Activated naive CD4-positive, alpha-beta T cell treated with anti-CD3 and anti-CD28 coated beads for 36 hours (primary cell): ENCODE data around the gene TOX3. TPM values are rescaled to one million over a fixed set of nuclear protein-coding genes. Genes with fewer than 3 reads are reported as not detected.

Experiments
- CTCF ChIA-PET: fragments of 350-600 bp; sonication (Branson Sonifier 250); formaldehyde crosslinking; loops from one replicate; lab custom pipeline; 2021; ENCODE audit warnings: antibody characterized with exemption; lab: Charles Lee
- DNase-seq: peaks from one replicate; pipeline ENCODE4 v3.0.0-alpha.2; 2020
- H3K27ac Mint-ChIP-seq: one replicate; pipeline ENCODE4 v1.8.0; 2021; ENCODE audit warnings: mild to moderate bottlenecking, mixed read lengths
- H3K27me3 Mint-ChIP-seq: one replicate; pipeline ENCODE4 v1.8.0; 2021; ENCODE audit warnings: low read depth, mixed read lengths
- H3K36me3 Mint-ChIP-seq: one replicate; pipeline ENCODE4 v1.8.0; 2021; ENCODE audit warnings: low read depth, mixed read lengths
- H3K4me1 Mint-ChIP-seq: one replicate; pipeline ENCODE4 v1.8.0; 2021; ENCODE audit warnings: low read depth, mixed read lengths
- H3K4me3 Mint-ChIP-seq: one replicate; pipeline ENCODE4 v1.8.0; 2021; ENCODE audit warnings: mild to moderate bottlenecking, moderate library complexity, mixed read lengths
- H3K9me3 Mint-ChIP-seq: one replicate; pipeline ENCODE4 v1.8.0; 2021; ENCODE audit warnings: mixed read lengths
- intact Hi-C: fragments of 100-400 bp; cut with micrococcal nuclease; formaldehyde crosslinking; loops from one replicate; pipeline ENCODE4 v1.15.1; 2023
- total RNA-seq, 2 experiments: library from RNA; stranded (reverse); gene quantifications; one replicate each; pipeline ENCODE4 v1.2.3, GENCODE V29; 2021

TOX3 gene
- not detected for total RNA-seq

DNA sequence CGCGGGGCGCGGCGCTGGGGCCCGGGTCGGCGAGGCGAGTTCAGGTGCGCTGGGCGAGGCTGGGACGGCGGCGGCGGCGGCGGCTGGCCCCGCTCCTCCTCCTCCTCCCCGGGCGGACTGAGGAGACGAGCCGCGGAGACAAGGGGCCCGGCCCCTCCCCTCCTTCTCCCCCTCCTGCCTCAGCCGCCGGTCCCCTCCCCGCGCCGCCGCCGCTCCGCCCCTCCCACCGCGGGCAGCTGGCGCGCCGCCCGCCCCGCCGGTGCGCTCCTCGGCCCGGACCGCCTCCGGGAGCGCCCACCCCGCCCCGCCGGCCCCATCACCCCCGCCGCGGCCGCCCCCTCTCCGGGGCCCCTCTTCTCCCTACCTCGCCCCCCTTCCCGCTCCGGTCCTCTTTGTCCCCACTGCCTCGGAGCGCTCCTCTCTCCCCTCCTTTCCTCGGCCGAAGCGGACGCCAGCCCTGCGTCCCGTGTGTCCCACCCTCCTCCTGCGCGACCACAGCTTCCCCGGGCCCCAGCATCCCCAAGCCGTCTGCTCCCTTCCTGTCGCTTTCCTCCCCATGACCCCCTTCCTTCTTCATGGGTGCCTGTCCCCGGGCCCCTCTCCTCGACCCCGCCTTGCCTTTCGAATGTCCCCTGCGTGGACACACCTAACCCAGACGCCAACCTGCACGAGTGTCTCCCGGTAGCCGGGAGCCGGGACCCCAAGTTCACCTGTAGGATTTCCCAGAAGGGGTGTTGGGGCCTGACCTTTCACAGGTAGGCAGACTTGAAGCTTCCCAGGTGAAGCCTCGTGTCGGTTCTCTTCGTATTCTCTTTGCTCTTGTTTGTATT, at the start of gene TOX3:
Gene TOX3 (minus strand): TSS at position 140 of the 830 bp plus-strand sequence. CDS start 420 bp downstream, outside the sequence.
- Mint-ChIP-seq H3K4me1 (peaks cover 7% of the 10 kb centered on the region), H3K4me3 (no peak within 1 kb of the TSS)
- intact Hi-C loops, result no loop called here

GRCh38 chr16:52592778-52593177, 45.8 kb upstream of the TOX3 start:
- DNase-seq, result no peak
- no peaks in the 10 kb centered on the region for H3K36me3 Mint-ChIP-seq
- intact Hi-C loops, result no loop called here

More for the DNA sequence above, at the start of gene TOX3:
- peaks cover 2% of the 10 kb centered on the region for H3K36me3 Mint-ChIP-seq
- no peak within 1 kb of the TSS for H3K27ac Mint-ChIP-seq
- peaks cover 2% of the 10 kb centered on the region for H3K9me3 Mint-ChIP-seq
- DNase-seq, result no peak
- H3K27me3 Mint-ChIP-seq, result peaks cover 52% of the 10 kb centered on the region
- CTCF ChIA-PET, result no interaction called here

DNA sequence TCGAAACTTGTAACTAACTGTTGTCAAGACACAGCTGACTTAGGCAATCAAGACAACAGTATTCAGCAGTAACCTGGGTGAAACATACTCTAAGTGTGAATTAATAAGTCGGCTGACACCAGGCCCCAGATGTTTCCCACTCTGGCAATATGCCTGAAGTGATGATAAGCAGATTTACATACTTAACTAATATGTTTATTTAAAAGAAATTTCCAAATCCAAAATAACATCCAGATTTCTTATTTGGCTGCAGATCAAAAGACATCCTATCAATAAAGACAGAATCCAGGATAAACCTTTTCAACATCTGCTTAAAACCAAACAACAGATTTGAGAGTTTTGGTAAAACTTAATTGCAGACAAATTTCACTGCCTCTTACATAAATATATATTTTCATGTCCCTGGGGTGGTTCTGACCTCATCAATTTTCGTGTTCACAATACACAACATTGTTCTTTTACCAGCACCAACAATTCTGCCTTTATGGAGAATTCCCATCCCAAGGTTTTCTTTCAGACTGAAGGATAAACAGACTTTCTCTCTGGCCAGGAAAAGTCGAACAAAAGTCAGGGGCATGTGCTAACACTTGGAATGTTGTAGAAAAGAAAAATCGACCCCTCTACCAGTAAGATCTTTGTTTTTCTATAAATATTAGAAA, 45.1 kb upstream of the TOX3 start:
- Mint-ChIP-seq H3K4me3 (no peak overlapping the region), H3K36me3 (no peaks in the 10 kb centered on the region), H3K27ac (no peak overlapping the region), H3K4me1 (no peaks in the 10 kb centered on the region), H3K9me3 (no peaks in the 10 kb centered on the region), H3K27me3 (no peaks in the 10 kb centered on the region)
- CTCF ChIA-PET, result no interaction called here
- intact Hi-C loops, result no loop called here
- DNase-seq, result no peak

More at GRCh38 chr16:52592778-52593177, 45.8 kb upstream of the TOX3 start:
- no peaks in the 10 kb centered on the region for H3K9me3 Mint-ChIP-seq
- no peak overlapping the region for H3K27ac Mint-ChIP-seq
- H3K4me3 Mint-ChIP-seq, result no peak overlapping the region
- CTCF ChIA-PET, result no interaction called here
- H3K27me3 Mint-ChIP-seq, result no peaks in the 10 kb centered on the region
- no peaks in the 10 kb centered on the region for H3K4me1 Mint-ChIP-seq

DNA sequence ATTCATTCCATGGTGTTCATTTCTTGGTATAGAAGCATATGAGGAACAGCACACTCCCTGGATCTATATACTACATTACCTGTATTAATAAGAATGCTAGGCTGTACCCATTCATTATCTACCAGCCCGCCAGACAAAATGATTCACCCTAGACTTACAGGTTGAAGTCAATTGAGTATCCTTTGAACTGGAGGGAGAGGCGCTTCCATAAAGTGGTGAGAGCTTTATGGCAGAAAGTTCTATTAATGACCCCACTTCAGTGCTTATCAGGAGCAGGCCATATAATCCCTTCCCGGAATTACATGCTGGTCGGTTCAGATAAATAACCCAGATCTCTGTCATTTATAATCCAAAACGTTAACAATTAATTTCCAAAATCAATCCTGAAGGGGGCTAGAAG, 44.5 kb upstream of the TOX3 start:
- Mint-ChIP-seq H3K9me3 (no peaks in the 10 kb centered on the region), H3K27me3 (no peaks in the 10 kb centered on the region), H3K4me3 (no peak overlapping the region), H3K36me3 (no peaks in the 10 kb centered on the region), H3K27ac (no peak overlapping the region), H3K4me1 (no peaks in the 10 kb centered on the region)
- DNase-seq, result no peak
- intact Hi-C loops, result no loop called here
- CTCF ChIA-PET, result interaction anchor here (0.9 kb wide), 1 partner anchor 321 kb away, joined by 4 read pairs; no protein-coding TSS in a partner anchor

- intact Hi-C loops, result no loop called here
- DNase-seq, result no peak
- H3K9me3 Mint-ChIP-seq, result peaks cover 3% of the 10 kb centered on the region
- no peaks in the 10 kb centered on the region for H3K27me3 Mint-ChIP-seq
- no peaks in the 10 kb centered on the region for H3K4me1 Mint-ChIP-seq
- H3K4me3 Mint-ChIP-seq, result no peak overlapping the region
- H3K27ac Mint-ChIP-seq, result no peak overlapping the region
- CTCF ChIA-PET, result no interaction called here
- H3K36me3 Mint-ChIP-seq, result no peaks in the 10 kb centered on the region
Observed at GRCh38 chr16:52586159-52586558, 39.2 kb upstream of the TOX3 start.

DNA sequence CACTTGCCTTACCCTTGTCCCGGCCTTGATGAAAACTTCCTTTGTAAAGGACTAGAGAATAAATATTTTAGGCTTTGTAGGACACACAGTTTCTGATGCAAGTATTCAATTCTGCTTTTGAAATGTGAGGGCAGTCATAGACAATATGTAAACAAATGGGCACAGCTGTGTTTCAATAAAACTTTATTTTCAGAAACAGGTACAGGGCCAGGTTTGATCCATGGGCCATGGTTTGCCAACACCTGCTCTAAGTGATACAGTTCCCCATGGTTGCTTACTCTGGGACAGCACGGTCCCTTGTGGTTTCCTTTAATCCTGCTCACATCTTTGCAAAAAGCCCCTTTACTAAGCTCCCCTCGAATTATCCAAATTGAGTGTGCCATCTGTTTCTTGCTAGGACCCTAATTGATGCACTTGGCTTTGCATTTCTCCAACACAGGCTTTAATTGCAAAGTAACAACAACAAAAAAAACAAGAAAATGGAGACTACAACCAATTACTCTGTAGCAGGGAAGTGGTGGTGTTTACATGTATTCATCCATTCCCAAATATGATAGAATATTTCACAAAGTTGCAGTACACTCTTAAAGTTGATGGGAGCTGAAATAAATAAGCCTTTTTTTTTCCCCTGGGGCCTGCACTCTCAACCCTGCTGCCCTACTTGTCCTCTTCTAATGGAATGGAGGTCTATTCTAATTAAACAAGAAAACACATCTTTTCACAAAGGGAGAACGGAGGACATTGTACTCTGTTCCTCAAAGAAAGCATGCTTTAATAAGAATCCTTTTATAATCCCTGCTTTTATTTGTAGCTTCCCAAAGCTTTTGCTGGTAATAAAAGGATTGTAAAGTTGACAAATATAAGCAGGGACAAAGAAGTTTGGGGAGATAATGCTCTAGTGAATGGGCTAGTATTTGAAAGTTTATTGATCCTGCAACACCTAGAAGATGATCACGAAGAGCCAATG, 37.7 kb upstream of the TOX3 start:
- peaks cover 3% of the 10 kb centered on the region for H3K9me3 Mint-ChIP-seq
- no peaks in the 10 kb centered on the region for H3K27me3 Mint-ChIP-seq
- H3K36me3 Mint-ChIP-seq, result no peaks in the 10 kb centered on the region
- DNase-seq, result no peak
- CTCF ChIA-PET, result no interaction called here
- H3K4me1 Mint-ChIP-seq, result no peaks in the 10 kb centered on the region
- H3K4me3 Mint-ChIP-seq, result no peak overlapping the region
- intact Hi-C loops, result no loop called here
- H3K27ac Mint-ChIP-seq, result no peak overlapping the region

- H3K36me3 Mint-ChIP-seq, result no peaks in the 10 kb centered on the region
- no peak overlapping the region for H3K4me3 Mint-ChIP-seq
- H3K27ac Mint-ChIP-seq, result no peak overlapping the region
- CTCF ChIA-PET, result interaction anchor here (0.6 kb wide), 1 partner anchor 24 kb away, joined by 3 read pairs; no protein-coding TSS in a partner anchor
- intact Hi-C loops, result no loop called here
- H3K27me3 Mint-ChIP-seq, result no peaks in the 10 kb centered on the region
- no peak for DNase-seq
- no peaks in the 10 kb centered on the region for H3K4me1 Mint-ChIP-seq
- peaks cover 3% of the 10 kb centered on the region for H3K9me3 Mint-ChIP-seq
Observed at GRCh38 chr16:52581530-52581929, 34.6 kb upstream of the TOX3 start.

- DNase-seq, result no peak
- no peaks in the 10 kb centered on the region for H3K36me3 Mint-ChIP-seq
- intact Hi-C loops, result no loop called here
- H3K4me3 Mint-ChIP-seq, result no peak overlapping the region
- H3K27ac Mint-ChIP-seq, result no peak overlapping the region
- peaks cover 2% of the 10 kb centered on the region for H3K27me3 Mint-ChIP-seq
- H3K9me3 Mint-ChIP-seq, result no peaks in the 10 kb centered on the region
- H3K4me1 Mint-ChIP-seq, result no peaks in the 10 kb centered on the region
- CTCF ChIA-PET, result no interaction called here
Observed at GRCh38 chr16:52580488-52580887, 33.5 kb upstream of the TOX3 start.

DNA sequence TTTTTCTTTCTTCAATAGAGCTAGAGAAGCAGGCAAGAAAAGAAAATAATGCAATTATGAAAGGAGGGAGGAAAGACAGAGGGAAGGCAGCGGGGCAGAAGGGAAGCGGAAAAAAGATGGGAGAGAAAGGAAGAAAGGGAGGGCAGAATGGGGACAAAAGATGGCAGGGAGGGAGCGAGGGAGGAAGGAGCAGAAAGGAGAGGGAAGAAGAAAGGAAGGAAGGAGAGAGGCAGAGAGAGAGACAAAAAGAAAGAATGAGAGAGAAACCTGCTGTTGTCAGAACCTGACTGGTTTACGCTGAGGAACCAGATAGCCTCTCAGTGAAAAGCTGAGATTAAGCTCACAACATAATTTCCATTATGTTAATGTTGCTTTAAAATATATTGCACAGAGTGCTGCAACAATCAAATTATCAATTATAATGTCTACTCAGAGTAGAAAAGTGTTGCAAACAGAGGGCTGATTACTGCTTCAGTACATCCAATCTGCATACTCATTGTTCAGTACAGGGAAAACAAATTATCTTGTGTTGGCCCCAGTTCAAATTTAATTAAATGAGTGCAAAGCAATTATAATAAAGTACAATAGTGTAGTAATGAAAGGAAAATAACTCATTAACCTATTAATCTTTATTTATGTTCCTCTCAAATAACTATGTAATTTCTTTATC, 32.0 kb upstream of the TOX3 start:
- H3K36me3 Mint-ChIP-seq, result no peaks in the 10 kb centered on the region
- intact Hi-C loops, result no loop called here
- H3K4me1 Mint-ChIP-seq, result no peaks in the 10 kb centered on the region
- CTCF ChIA-PET, result no interaction called here
- H3K4me3 Mint-ChIP-seq, result no peak overlapping the region
- H3K9me3 Mint-ChIP-seq, result no peaks in the 10 kb centered on the region
- DNase-seq, result no peak
- no peak overlapping the region for H3K27ac Mint-ChIP-seq
- peaks cover 2% of the 10 kb centered on the region for H3K27me3 Mint-ChIP-seq

- peaks cover 2% of the 10 kb centered on the region for H3K27me3 Mint-ChIP-seq
- no peaks in the 10 kb centered on the region for H3K9me3 Mint-ChIP-seq
- intact Hi-C loops, result no loop called here
- no peak for DNase-seq
- CTCF ChIA-PET, result no interaction called here
- H3K4me1 Mint-ChIP-seq, result no peaks in the 10 kb centered on the region
- no peak overlapping the region for H3K27ac Mint-ChIP-seq
- no peak overlapping the region for H3K4me3 Mint-ChIP-seq
- H3K36me3 Mint-ChIP-seq, result no peaks in the 10 kb centered on the region
Observed at GRCh38 chr16:52578007-52578828, 31.3 kb upstream of the TOX3 start.

GRCh38 chr16:52577130-52577706, 30.3 kb upstream of the TOX3 start:
- H3K36me3 Mint-ChIP-seq, result no peaks in the 10 kb centered on the region
- H3K4me3 Mint-ChIP-seq, result no peak overlapping the region
- H3K4me1 Mint-ChIP-seq, result no peaks in the 10 kb centered on the region
- H3K27me3 Mint-ChIP-seq, result peaks cover 2% of the 10 kb centered on the region
- H3K9me3 Mint-ChIP-seq, result no peaks in the 10 kb centered on the region
- CTCF ChIA-PET, result no interaction called here
- intact Hi-C loops, result no loop called here
- DNase-seq, result no peak
- H3K27ac Mint-ChIP-seq, result no peak overlapping the region
